HCT116 (cell line): ENCODE results near the gene CAMP.

ENCODE experiments used
- EGR1 ChIP-seq: IDR thresholded peaks from 2 replicates; pipeline ENCODE4 v1.6.1; 2012; ENCODE audit warnings: low read depth
- EZH2 ChIP-seq: fragments of 200-600 bp; sonication (generic); IDR thresholded peaks from 2 replicates; pipeline ENCODE4 v1.6.1; 2017; ENCODE audit warnings: antibody characterized with exemption, mixed run types
- EZH2phosphoT487 ChIP-seq: fragments of 200-600 bp; IDR thresholded peaks from 2 replicates; pipeline ENCODE4 v1.6.1; 2018; ENCODE audit warnings: antibody characterized with exemption, borderline replicate concordance
- JUND ChIP-seq: IDR thresholded peaks from 2 replicates; pipeline ENCODE4 v1.6.1; 2012
- POLR2A ChIP-seq: IDR thresholded peaks from 2 replicates; pipeline ENCODE4 v1.7.0; 2011; ENCODE audit warnings: borderline replicate concordance; ENCODE audit not compliant: insufficient read depth, insufficient read length; ENCODE audit errors: extremely low read depth
- POLR2AphosphoS5 ChIP-seq: IDR thresholded peaks from 2 replicates; pipeline ENCODE4 v1.6.1; 2011; ENCODE audit warnings: mild to moderate bottlenecking, low read depth, low read length, moderate library complexity
- RAD21 ChIP-seq: IDR thresholded peaks from 2 replicates; pipeline ENCODE4 v1.6.1; 2012; ENCODE audit warnings: low read depth, mild to moderate bottlenecking
- SIN3A ChIP-seq: IDR thresholded peaks from 2 replicates; pipeline ENCODE4 v1.6.1; 2012; ENCODE audit warnings: low read depth
- SRF ChIP-seq: IDR thresholded peaks from 2 replicates; pipeline ENCODE4 v1.6.1; 2012; ENCODE audit warnings: low read depth
- YY1 ChIP-seq: IDR thresholded peaks from 2 replicates; pipeline ENCODE4 v1.6.1; 2011; ENCODE audit warnings: low read length, low read depth, moderate library complexity, mild to moderate bottlenecking; ENCODE audit not compliant: insufficient replicate concordance; ENCODE audit errors: extremely low read depth
- ZFX ChIP-seq: fragments of 450-650 bp; IDR thresholded peaks from 2 replicates; pipeline ENCODE4 v1.6.1; 2017
- TF ChIP-seq, protein P1 (sequence below), 3 experiments: fragments of 200-600 bp in 1 of 3; sonication (generic) in 1 of 3; IDR thresholded peaks in 2 of 3; conservative IDR thresholded peaks in 1 of 3; 2 replicates each; pipeline ENCODE4 v1.5.1; 2012 to 2017; ENCODE audit warnings: low read depth in 2 of 3, low read length in 2 of 3, antibody characterized with exemption in 1 of 3, borderline replicate concordance in 1 of 3, control low read depth in 1 of 3, mild to moderate bottlenecking in 1 of 3, mixed read lengths in 1 of 3, mixed run types in 1 of 3, moderate library complexity in 1 of 3; ENCODE audit not compliant: insufficient read depth in 1 of 3

DNA sequence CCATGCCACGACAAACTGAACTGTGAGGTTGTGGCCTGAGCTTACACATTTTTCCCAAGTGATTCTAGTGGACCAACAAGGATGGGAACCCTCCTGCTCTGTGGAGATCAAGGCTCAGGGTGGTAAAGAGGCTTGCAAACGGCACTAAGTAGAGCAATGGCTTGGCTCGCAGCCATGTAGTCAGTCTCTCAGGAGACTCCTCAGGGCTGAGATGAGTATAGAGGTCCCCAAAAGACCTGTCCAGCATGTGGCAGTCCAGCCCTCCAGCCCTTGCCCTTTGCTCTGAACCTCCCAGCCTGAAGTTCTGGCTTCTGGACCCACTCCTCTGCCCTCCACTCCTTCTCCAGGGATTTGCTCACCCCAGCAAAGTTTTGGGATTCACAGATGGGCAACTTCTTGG is 8.3 kb upstream of the CAMP start:
- TF ChIP-seq EGR1 = no peak
- no peak for TF ChIP-seq RAD21
- TF ChIP-seq EZH2phosphoT487 = no peak
- TF ChIP-seq POLR2A = no peak
- TF ChIP-seq, protein P1, sequence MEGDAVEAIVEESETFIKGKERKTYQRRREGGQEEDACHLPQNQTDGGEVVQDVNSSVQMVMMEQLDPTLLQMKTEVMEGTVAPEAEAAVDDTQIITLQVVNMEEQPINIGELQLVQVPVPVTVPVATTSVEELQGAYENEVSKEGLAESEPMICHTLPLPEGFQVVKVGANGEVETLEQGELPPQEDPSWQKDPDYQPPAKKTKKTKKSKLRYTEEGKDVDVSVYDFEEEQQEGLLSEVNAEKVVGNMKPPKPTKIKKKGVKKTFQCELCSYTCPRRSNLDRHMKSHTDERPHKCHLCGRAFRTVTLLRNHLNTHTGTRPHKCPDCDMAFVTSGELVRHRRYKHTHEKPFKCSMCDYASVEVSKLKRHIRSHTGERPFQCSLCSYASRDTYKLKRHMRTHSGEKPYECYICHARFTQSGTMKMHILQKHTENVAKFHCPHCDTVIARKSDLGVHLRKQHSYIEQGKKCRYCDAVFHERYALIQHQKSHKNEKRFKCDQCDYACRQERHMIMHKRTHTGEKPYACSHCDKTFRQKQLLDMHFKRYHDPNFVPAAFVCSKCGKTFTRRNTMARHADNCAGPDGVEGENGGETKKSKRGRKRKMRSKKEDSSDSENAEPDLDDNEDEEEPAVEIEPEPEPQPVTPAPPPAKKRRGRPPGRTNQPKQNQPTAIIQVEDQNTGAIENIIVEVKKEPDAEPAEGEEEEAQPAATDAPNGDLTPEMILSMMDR (IDR thresholded peaks at IDR 0.05 in 2 of 3, conservative IDR thresholded peaks at IDR 0.05 in 1 of 3; ENCODE audit: borderline replicate concordance in 1 of 3, insufficient read depth in 1 of 3, low read depth in 2 of 3, low read length in 2 of 3) = no peak
- no peak for TF ChIP-seq SIN3A
- no peak for TF ChIP-seq EZH2
- no peak for TF ChIP-seq POLR2AphosphoS5
- TF ChIP-seq SRF = no peak
- no peak for TF ChIP-seq ZFX
- no peak for TF ChIP-seq JUND
- TF ChIP-seq YY1 = no peak
